Stimulated activated CD4-positive, alpha-beta T cell treated with anti-CD3 and anti-CD28 coated beads, Interleukin-15, amount 100 ng/mL, for 48 hours (primary cell): ENCODE measurements around the gene NRAS.
"Not testable (repeated sequence)": the region's sequence is repeated elsewhere in the genome, so short reads cannot be mapped to it uniquely, and the experiment has no call there.

ENCODE experiments used
- DNase-seq, 2 donors: peaks; one replicate each; pipeline ENCODE4 v3.0.0-alpha.2; 2020; ENCODE audit warnings: low read depth in 2 of 2

The NRAS gene

GRCh38 chr1:114716304-114717170, at the start of gene NRAS:
Gene NRAS (minus strand): TSS chr1:114716771. CDS start chr1:114716160, 611 bp downstream.
- peak; percentile 89 to 94 for DNase-seq

- DNase-seq, result no peak
Measured at GRCh38 chr1:114764689-114765088, 48.1 kb upstream of the NRAS start.

GRCh38 chr1:114758256-114758832, 41.8 kb upstream of the NRAS start:
- DNase-seq, result no peak

- DNase-seq, result peak; percentile 92 to 94
Measured at GRCh38 chr1:114757455-114758255, 41.1 kb upstream of the NRAS start, which contains the start of gene CSDE1. Gene CSDE1 (minus strand): TSS chr1:114757984. CDS start chr1:114739890, 18,094 bp downstream.

- no peak for DNase-seq
Measured at GRCh38 chr1:114756949-114757454, 40.4 kb upstream of the NRAS start.

- DNase-seq, result no peak
Measured at GRCh38 chr1:114756009-114756892, 39.7 kb upstream of the NRAS start.

GRCh38 chr1:114755006-114755931, 38.7 kb upstream of the NRAS start:
- DNase-seq, result no peak

- DNase-seq, result not testable (repeated sequence)
Measured at GRCh38 chr1:114753702-114754101, 37.1 kb upstream of the NRAS start.

- DNase-seq, result no peak
Measured at GRCh38 chr1:114753143-114753542, 36.6 kb upstream of the NRAS start.

GRCh38 chr1:114750780-114751179, 34.2 kb upstream of the NRAS start:
- DNase-seq, result no peak

- DNase-seq, result no peak
Measured at GRCh38 chr1:114749835-114750234, 33.3 kb upstream of the NRAS start.

GRCh38 chr1:114746450-114747121, 30.0 kb upstream of the NRAS start:
- DNase-seq, result no peak

GRCh38 chr1:114745291-114745690, 28.7 kb upstream of the NRAS start:
- DNase-seq, result no peak

GRCh38 chr1:114741963-114742746, 25.6 kb upstream of the NRAS start:
- no peak for DNase-seq

GRCh38 chr1:114740331-114740730, 23.8 kb upstream of the NRAS start:
- DNase-seq, result no peak

GRCh38 chr1:114737314-114737849, 20.8 kb upstream of the NRAS start:
- DNase-seq, result no peak

GRCh38 chr1:114735479-114735878, 18.9 kb upstream of the NRAS start:
- DNase-seq, result no peak

- no peak for DNase-seq
Measured at GRCh38 chr1:114729782-114730181, 13.2 kb upstream of the NRAS start.
